Mesothelial cell of epicardium (in vitro differentiated cells): ENCODE measurements around the gene IGFL4. TPM values are rescaled to one million over a fixed set of nuclear protein-coding genes. Genes with fewer than 3 reads are reported as not detected.

Experiments used
- DNase-seq, 2 experiments: peaks; one replicate each; pipeline ENCODE4 v3.0.0; 2021; ENCODE audit warnings: low spot score in 2 of 2; ENCODE audit not compliant: unreplicated experiment in 2 of 2
- H3K27ac Mint-ChIP-seq: 2 replicates; pipeline ENCODE4 v1.8.0; 2021; ENCODE audit warnings: mixed read lengths
- H3K27me3 Mint-ChIP-seq: 2 replicates; pipeline ENCODE4 v1.8.0; 2021; ENCODE audit warnings: low read depth, mixed read lengths
- H3K36me3 Mint-ChIP-seq: 2 replicates; pipeline ENCODE4 v1.8.0; 2021; ENCODE audit warnings: mixed read lengths
- H3K4me1 Mint-ChIP-seq: 2 replicates; pipeline ENCODE4 v1.8.0; 2021; ENCODE audit warnings: mixed read lengths
- H3K4me3 Mint-ChIP-seq: 2 replicates; pipeline ENCODE4 v1.8.0; 2021; ENCODE audit warnings: mild to moderate bottlenecking, moderate library complexity, mixed read lengths
- H3K9me3 Mint-ChIP-seq: 2 replicates; pipeline ENCODE4 v1.8.0; 2021; ENCODE audit warnings: mixed read lengths
- CTCF ChIP-seq: fragments of 200-600 bp; sonication (generic); IDR thresholded peaks from one replicate; pipeline ENCODE4 v1.5.0; 2021; ENCODE audit warnings: antibody characterized with exemption; ENCODE audit not compliant: unreplicated experiment
- total RNA-seq: library from RNA; stranded (reverse); gene quantifications from 3 replicates; pipeline ENCODE4 v1.2.1, GENCODE V29; 2021

Gene IGFL4
- total RNA-seq, 1 donor from 2014 or later = 2.4 TPM

GRCh38 chr19:46033401-46033800, 7.4 kb downstream of the IGFL4 start:
- H3K9me3 Mint-ChIP-seq = peaks cover 5% of the 10 kb centered on the region
- peaks cover 38% of the 10 kb centered on the region for H3K4me1 Mint-ChIP-seq
- TF ChIP-seq CTCF = no peak
- peak in 1 of 2 experiments; percentile 24 for DNase-seq
- no peak overlapping the region for H3K27ac Mint-ChIP-seq
- H3K4me3 Mint-ChIP-seq = no peak overlapping the region
- peaks cover 3% of the 10 kb centered on the region for H3K36me3 Mint-ChIP-seq
- no peaks in the 10 kb centered on the region for H3K27me3 Mint-ChIP-seq

GRCh38 chr19:46032597-46033025, 8.2 kb downstream of the IGFL4 start:
- H3K27ac Mint-ChIP-seq = no peak overlapping the region
- no peak overlapping the region for H3K4me3 Mint-ChIP-seq

GRCh38 chr19:46031781-46032596, 8.8 kb downstream of the IGFL4 start:
- Mint-ChIP-seq H3K27ac (peak overlapping the region; percentile 9), H3K9me3 (peaks cover 2% of the 10 kb centered on the region), H3K27me3 (no peaks in the 10 kb centered on the region), H3K4me3 (no peak overlapping the region), H3K4me1 (peaks cover 37% of the 10 kb centered on the region), H3K36me3 (peaks cover 2% of the 10 kb centered on the region)
- DNase-seq = peak in 1 of 2 experiments; percentile 28
- no peak for TF ChIP-seq CTCF

More at GRCh38 chr19:46032597-46033025, 8.2 kb downstream of the IGFL4 start:
- Mint-ChIP-seq H3K9me3 (peaks cover 5% of the 10 kb centered on the region), H3K4me1 (peaks cover 38% of the 10 kb centered on the region), H3K27me3 (no peaks in the 10 kb centered on the region), H3K36me3 (peaks cover 3% of the 10 kb centered on the region)
- DNase-seq = peak in 1 of 2 experiments; percentile 37
- no peak for TF ChIP-seq CTCF

GRCh38 chr19:46030812-46031550, 9.8 kb downstream of the IGFL4 start:
- peaks cover 4% of the 10 kb centered on the region for H3K9me3 Mint-ChIP-seq
- H3K27ac Mint-ChIP-seq = peak overlapping the region; percentile 84
- TF ChIP-seq CTCF = no peak
- H3K36me3 Mint-ChIP-seq = peaks cover 7% of the 10 kb centered on the region
- no peaks in the 10 kb centered on the region for H3K27me3 Mint-ChIP-seq
- peak overlapping the region; percentile 30 for H3K4me3 Mint-ChIP-seq
- peaks cover 35% of the 10 kb centered on the region for H3K4me1 Mint-ChIP-seq
- DNase-seq = peak in 1 of 2 experiments; percentile 55

- Mint-ChIP-seq H3K27ac (no peak overlapping the region), H3K27me3 (no peaks in the 10 kb centered on the region), H3K36me3 (peaks cover 9% of the 10 kb centered on the region), H3K4me1 (peaks cover 11% of the 10 kb centered on the region), H3K4me3 (no peak overlapping the region), H3K9me3 (peaks cover 11% of the 10 kb centered on the region)
- TF ChIP-seq CTCF = no peak
- no peak for DNase-seq
These were observed 15.0 kb downstream of the IGFL4 start for GRCh38 chr19:46025835-46026234.
